ENCODE data around the gene GRID2. TPM values are rescaled to one million over a fixed set of nuclear protein-coding genes. Genes with fewer than 3 reads are reported as not detected.

GRID2 gene
- total and polyA plus RNA-seq, 4 donors = under 0.01 to 0.02 TPM; not detected in 2

- Histone ChIP-seq H3K9me3 (ENCODE audit: control insufficient read depth in 4 of 4, low read length in 3 of 4) (no peaks in the 10 kb centered on the region), H3K27me3 (ENCODE audit: control insufficient read depth in 4 of 4, insufficient read depth in 4 of 4, low read length in 3 of 4) (peaks cover 0 to 5% (median 0%) of the 10 kb centered on the region in 4 donors), H3K4me3 (ENCODE audit: low read depth in 1 of 3, low read length in 3 of 3) (no peak overlapping the region), H3K9ac (ENCODE audit: low read depth in 1 of 2, low read length in 2 of 2) (no peak overlapping the region), H3K4me1 (ENCODE audit: control insufficient read depth in 4 of 4, insufficient read depth in 4 of 4, low read length in 3 of 4) (no peaks in the 10 kb centered on the region), H3K36me3 (ENCODE audit: control insufficient read depth in 4 of 4, insufficient read depth in 3 of 4, low read depth in 1 of 4, low read length in 3 of 4) (no peaks in the 10 kb centered on the region), H3K27ac (ENCODE audit: low read depth in 1 of 2, low read length in 2 of 2) (no peak overlapping the region)
- DNase-seq (ENCODE audit: low spot score) = no peak
- 75% methylated on average over 5 of the region's 5 CpGs for WGBS
- TF ChIP-seq YY1 (IDR thresholded peaks at IDR 0.05) (no peak), RXRA (IDR thresholded peaks at IDR 0.05) (no peak), EGR1 (IDR thresholded peaks at IDR 0.05; ENCODE audit: low read depth in 2 of 2) (no peak), SP1 (IDR thresholded peaks at IDR 0.05) (no peak), REST (IDR thresholded peaks at IDR 0.05) (no peak), CTCF (IDR thresholded peaks at IDR 0.05; ENCODE audit: low read depth, low read length, missing input control) (no peak), FOXA1 (IDR thresholded peaks at IDR 0.05) (no peak), MAX (IDR thresholded peaks at IDR 0.05) (no peak), TAF1 (conservative IDR thresholded peaks at IDR 0.05) (no peak), ATF3 (IDR thresholded peaks at IDR 0.05) (no peak), GABPA (IDR thresholded peaks at IDR 0.05 in 1 of 2, conservative IDR thresholded peaks at IDR 0.05 in 1 of 2) (no peak), FOXA2 (IDR thresholded peaks at IDR 0.05) (no peak), RAD21 (IDR thresholded peaks at IDR 0.05) (no peak), JUND (IDR thresholded peaks at IDR 0.05) (no peak), ZBTB33 (IDR thresholded peaks at IDR 0.05) (no peak), HNF4G (IDR thresholded peaks at IDR 0.05) (no peak), HNF4A (conservative IDR thresholded peaks at IDR 0.05) (no peak), NR2F2 (IDR thresholded peaks at IDR 0.05) (no peak)
Observed at GRCh38 chr4:93767917-93768316, 1464.2 kb downstream of the GRID2 start.

All from liver (tissue), 9 donors.